Effector memory CD4-positive, alpha-beta T cell (primary cell): ENCODE data around the gene ITPR2.
"Not testable (repeated sequence)": the region's sequence is repeated elsewhere in the genome, so short reads cannot be mapped to it uniquely, and the experiment has no call there.

ENCODE experiments used
- DNase-seq, 3 donors: peaks; one replicate each; pipeline ENCODE4 v3.0.0-alpha.2; 2020
- H3K27ac ChIP-seq: 2 replicates; pipeline ENCODE4 v1.7.0; 2013; ENCODE audit warnings: mild to moderate bottlenecking, low read length, moderate library complexity; ENCODE audit not compliant: insufficient read depth, poor library complexity, severe bottlenecking
- H3K27me3 ChIP-seq: replicated peaks from 2 replicates; pipeline ENCODE4 v1.7.0; 2013; ENCODE audit warnings: mild to moderate bottlenecking, low read length; ENCODE audit not compliant: insufficient read depth, control insufficient read depth, poor library complexity, severe bottlenecking
- H3K36me3 ChIP-seq: 2 replicates; pipeline ENCODE4 v1.7.0; 2013; ENCODE audit warnings: mild to moderate bottlenecking, low read length, moderate library complexity; ENCODE audit not compliant: control insufficient read depth, insufficient read depth
- H3K4me1 ChIP-seq: 2 replicates; pipeline ENCODE4 v1.7.0; 2013; ENCODE audit warnings: low read length, mild to moderate bottlenecking; ENCODE audit not compliant: control insufficient read depth, insufficient read depth, poor library complexity, severe bottlenecking
- H3K4me3 ChIP-seq: 2 replicates; pipeline ENCODE4 v1.7.0; 2013; ENCODE audit warnings: low read length, low read depth, mild to moderate bottlenecking; ENCODE audit not compliant: insufficient read depth, poor library complexity, severe bottlenecking
- H3K9me3 ChIP-seq: 2 replicates; pipeline ENCODE4 v1.7.0; 2013; ENCODE audit warnings: mild to moderate bottlenecking, low read length, moderate library complexity; ENCODE audit not compliant: control insufficient read depth

The ITPR2 gene

GRCh38 chr12:26778173-26778775, 54.7 kb downstream of the ITPR2 start:
- H3K4me3 ChIP-seq, H3K4me1 ChIP-seq, H3K36me3 ChIP-seq, H3K27me3 ChIP-seq, H3K27ac ChIP-seq, DNase-seq, H3K9me3 ChIP-seq: not testable (repeated sequence)

DNA sequence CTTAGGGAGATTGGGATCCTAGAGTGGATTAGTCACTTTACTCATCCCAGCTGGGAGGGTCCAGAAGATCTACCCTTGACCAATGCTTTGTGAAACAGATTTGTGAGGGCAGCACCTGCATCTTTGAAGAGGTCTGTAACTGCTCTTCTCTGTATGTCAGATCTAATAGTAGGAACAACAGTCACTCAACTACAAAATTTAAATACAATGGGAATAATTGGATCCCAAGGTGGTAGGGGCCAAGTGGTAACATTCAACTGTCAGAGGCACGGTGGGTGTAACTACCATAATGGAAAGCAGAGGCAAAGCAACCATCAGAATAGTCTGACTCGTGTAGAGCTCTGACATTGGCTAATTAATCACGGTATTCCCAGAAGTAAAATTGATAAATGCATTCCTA, 55.8 kb downstream of the ITPR2 start:
- Histone ChIP-seq H3K36me3 (peaks cover under 1% of the 10 kb centered on the region), H3K27ac (no peak overlapping the region), H3K27me3 (no peaks in the 10 kb centered on the region), H3K4me1 (no peaks in the 10 kb centered on the region), H3K9me3 (peaks cover 4% of the 10 kb centered on the region), H3K4me3 (no peak overlapping the region)
- DNase-seq: no peak

DNA sequence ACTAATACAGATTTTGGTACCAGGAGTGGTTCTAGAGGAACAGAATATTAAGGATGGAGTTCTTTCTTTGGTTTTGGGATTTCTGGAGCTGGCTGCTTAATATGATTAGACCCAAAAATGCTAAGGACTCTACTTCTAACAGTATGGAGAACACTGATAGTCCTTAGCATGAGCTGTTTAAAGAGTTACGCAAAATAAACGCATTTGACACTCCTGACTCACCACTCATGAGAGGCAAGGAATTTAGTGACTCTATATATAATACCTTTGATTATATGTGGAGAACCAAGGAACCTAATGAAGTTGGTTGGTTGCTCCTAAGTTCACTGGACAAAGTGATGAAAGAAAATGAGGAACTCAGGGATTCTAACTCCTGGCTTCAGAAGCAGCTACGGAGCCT, 57.0 kb downstream of the ITPR2 start:
- not testable (repeated sequence) for H3K4me3 ChIP-seq, H3K4me1 ChIP-seq, H3K9me3 ChIP-seq, DNase-seq, H3K36me3 ChIP-seq, H3K27me3 ChIP-seq, H3K27ac ChIP-seq

- no peak overlapping the region for H3K27ac ChIP-seq
- no peak for DNase-seq
- no peaks in the 10 kb centered on the region for H3K4me1 ChIP-seq
- peaks cover 4% of the 10 kb centered on the region for H3K9me3 ChIP-seq
- no peaks in the 10 kb centered on the region for H3K27me3 ChIP-seq
- no peaks in the 10 kb centered on the region for H3K36me3 ChIP-seq
- H3K4me3 ChIP-seq: no peak overlapping the region
Observed at GRCh38 chr12:26773313-26774104, 59.5 kb downstream of the ITPR2 start.

DNA sequence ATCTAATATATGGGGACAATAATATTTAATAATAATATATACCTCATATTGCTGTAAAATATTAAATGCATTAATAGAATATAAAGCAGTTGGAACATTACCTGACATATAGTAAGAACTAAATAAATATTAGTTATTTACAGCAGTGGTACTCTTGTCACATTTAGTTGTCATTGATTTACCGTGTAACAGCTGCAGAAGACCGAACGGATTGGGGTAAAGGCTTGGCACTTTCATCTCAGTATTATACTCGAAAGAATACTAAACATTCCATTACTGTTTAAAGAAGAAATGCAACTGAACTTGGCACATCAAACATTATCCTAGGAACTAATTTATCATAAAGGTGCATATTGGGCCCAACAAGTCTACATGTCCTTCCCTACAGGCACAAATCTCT, 61.1 kb downstream of the ITPR2 start:
- H3K4me1 ChIP-seq: no peaks in the 10 kb centered on the region
- no peak overlapping the region for H3K27ac ChIP-seq
- H3K4me3 ChIP-seq: no peak overlapping the region
- no peaks in the 10 kb centered on the region for H3K27me3 ChIP-seq
- H3K9me3 ChIP-seq: peaks cover 1% of the 10 kb centered on the region
- DNase-seq: no peak
- H3K36me3 ChIP-seq: no peaks in the 10 kb centered on the region

GRCh38 chr12:26770239-26771070, 62.5 kb downstream of the ITPR2 start:
- H3K4me1 ChIP-seq: no peaks in the 10 kb centered on the region
- H3K27me3 ChIP-seq: no peaks in the 10 kb centered on the region
- no peaks in the 10 kb centered on the region for H3K9me3 ChIP-seq
- no peak overlapping the region for H3K4me3 ChIP-seq
- DNase-seq: no peak
- no peak overlapping the region for H3K27ac ChIP-seq
- no peaks in the 10 kb centered on the region for H3K36me3 ChIP-seq

- no peaks in the 10 kb centered on the region for H3K4me1 ChIP-seq
- no peak overlapping the region for H3K4me3 ChIP-seq
- H3K9me3 ChIP-seq: no peaks in the 10 kb centered on the region
- H3K27ac ChIP-seq: no peak overlapping the region
- H3K36me3 ChIP-seq: no peaks in the 10 kb centered on the region
- DNase-seq: no peak
- H3K27me3 ChIP-seq: no peaks in the 10 kb centered on the region
Observed at GRCh38 chr12:26769611-26770010, 63.4 kb downstream of the ITPR2 start.

DNA sequence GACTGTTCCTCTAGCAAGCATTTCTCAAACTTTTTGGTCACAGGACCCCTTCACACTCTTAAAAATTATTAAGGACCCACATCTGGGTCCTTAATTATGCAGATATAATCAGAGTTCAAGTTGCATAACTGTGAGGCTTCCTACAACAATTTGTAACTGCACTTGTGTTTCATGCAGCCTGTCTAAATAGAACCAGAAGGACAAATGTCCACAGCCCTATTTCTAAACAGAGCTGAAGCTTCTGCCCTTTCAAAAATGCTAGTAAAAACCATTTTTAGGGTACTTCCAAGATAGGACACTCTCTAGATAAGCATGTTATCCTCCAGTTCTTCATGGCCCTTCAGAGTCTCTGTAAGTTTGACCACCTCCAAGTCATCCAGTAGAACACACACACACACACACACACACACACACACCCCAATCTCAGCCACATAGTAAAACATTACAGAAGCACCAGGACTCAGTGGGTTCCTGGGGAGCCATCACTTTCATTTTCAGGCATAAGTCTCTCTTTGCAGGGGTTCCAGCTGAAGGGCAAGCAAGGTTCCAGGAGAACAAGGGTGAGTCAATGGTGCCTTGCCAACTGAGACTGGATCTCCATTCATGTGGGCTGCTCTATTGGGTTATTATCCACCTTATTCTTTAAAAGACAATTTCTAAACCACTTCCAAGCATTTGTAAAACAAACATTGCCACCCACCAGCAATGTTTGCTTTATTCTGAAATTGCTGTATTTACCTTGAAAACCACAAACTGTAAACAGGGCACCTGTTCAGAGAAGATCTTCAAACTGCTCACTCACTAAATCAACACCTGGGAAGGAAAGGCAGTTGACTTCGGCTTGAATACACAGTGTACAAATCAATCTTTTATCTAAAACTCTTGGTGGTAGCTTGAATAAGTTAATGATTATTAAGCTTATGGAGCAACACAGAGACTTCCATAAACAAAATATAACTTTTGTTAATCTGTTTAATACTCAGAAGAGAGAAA, 64.1 kb downstream of the ITPR2 start:
- DNase-seq: no peak
- no peak overlapping the region for H3K4me3 ChIP-seq
- no peaks in the 10 kb centered on the region for H3K4me1 ChIP-seq
- no peaks in the 10 kb centered on the region for H3K27me3 ChIP-seq
- peaks cover 3% of the 10 kb centered on the region for H3K9me3 ChIP-seq
- H3K27ac ChIP-seq: no peak overlapping the region
- no peaks in the 10 kb centered on the region for H3K36me3 ChIP-seq

- Histone ChIP-seq H3K4me3 (no peak overlapping the region), H3K27me3 (no peaks in the 10 kb centered on the region), H3K27ac (no peak overlapping the region), H3K36me3 (no peaks in the 10 kb centered on the region), H3K4me1 (no peaks in the 10 kb centered on the region), H3K9me3 (peaks cover 3% of the 10 kb centered on the region)
- no peak for DNase-seq
Observed at GRCh38 chr12:26767865-26768264, 65.1 kb downstream of the ITPR2 start.
